Measurements from ENCODE around the gene SNX10.

- TF ChIP-seq EZH2 (IDR thresholded peaks at IDR 0.05; ENCODE audit: low read length) (no peak), CTCF (optimal IDR thresholded peaks at IDR 0.05 in 1 of 3, IDR thresholded peaks at IDR 0.05 in 1 of 3, conservative IDR thresholded peaks at IDR 0.05 in 1 of 3; ENCODE audit: extremely low read depth in 1 of 3, insufficient read depth in 2 of 3, low read length in 3 of 3) (no peak)
These were observed 114.8 kb downstream of the SNX10 start for GRCh38 chr7:26406433-26406832.

Data from keratinocyte (primary cell).